WTC11 (cell line): ENCODE measurements around the gene GPS2. TPM values are rescaled to one million over a fixed set of nuclear protein-coding genes. Genes with fewer than 3 reads are reported as not detected.

ENCODE experiments used
- ATAC-seq: fragments of 200-7000 bp; cut with Tn5 transposase; 2 replicates; pipeline ENCODE4 v1.10.0; 2021; ENCODE audit warnings: mild to moderate bottlenecking, moderate library complexity
- CTCF ChIA-PET: fragments of 300-600 bp; sonication (Branson Sonifier 250); formaldehyde crosslinking; loops from one replicate; lab custom pipeline; 2021; ENCODE audit warnings: antibody characterized with exemption; lab: Charles Lee
- POLR2A ChIA-PET: fragments of 350-600 bp; sonication (Branson Sonifier 250); formaldehyde crosslinking; loops from one replicate; lab custom pipeline; 2021; ENCODE audit warnings: antibody characterized with exemption; lab: Charles Lee
- DNase-seq: peaks from one replicate; pipeline ENCODE4 v3.0.0; 2021; ENCODE audit warnings: low spot score
- H3K27ac Mint-ChIP-seq: 2 replicates; pipeline ENCODE4 v1.8.0; 2021; ENCODE audit warnings: mixed read lengths
- H3K27me3 Mint-ChIP-seq: 2 replicates; pipeline ENCODE4 v1.8.0; 2021; ENCODE audit warnings: low read depth, mild to moderate bottlenecking, moderate library complexity, mixed read lengths
- H3K36me3 Mint-ChIP-seq: 2 replicates; pipeline ENCODE4 v1.8.0; 2021; ENCODE audit warnings: mixed read lengths
- H3K4me1 Mint-ChIP-seq: 2 replicates; pipeline ENCODE4 v1.8.0; 2022; ENCODE audit warnings: mixed read lengths
- H3K4me3 Mint-ChIP-seq: 2 replicates; pipeline ENCODE4 v1.8.0; 2021; ENCODE audit warnings: mild to moderate bottlenecking, moderate library complexity, mixed read lengths
- H3K9me3 Mint-ChIP-seq: 2 replicates; pipeline ENCODE4 v1.8.0; 2021; ENCODE audit warnings: mixed read lengths
- ARID4B ChIP-seq: sonication (generic); formaldehyde crosslinking; IDR thresholded peaks from 2 replicates; pipeline ENCODE4 v1.8.0; 2023; ENCODE audit warnings: missing genetic modification reagents, mild to moderate bottlenecking, borderline replicate concordance
- CBFB ChIP-seq: sonication (generic); formaldehyde crosslinking; IDR thresholded peaks from 2 replicates; pipeline ENCODE4 v1.8.1; 2022; ENCODE audit warnings: mild to moderate bottlenecking, low read depth, missing genetic modification reagents
- ESRRA ChIP-seq: sonication (generic); formaldehyde crosslinking; IDR thresholded peaks from 2 replicates; pipeline ENCODE4 v1.8.1; 2022; ENCODE audit warnings: mild to moderate bottlenecking, missing genetic modification reagents, borderline replicate concordance
- HMGA2 ChIP-seq: fragments of 250-450 bp; sonication (Bioruptor Pico); IDR thresholded peaks from 2 replicates; pipeline ENCODE4 v1.4.0; 2021; ENCODE audit warnings: mild to moderate bottlenecking, moderate library complexity
- KAT7 ChIP-seq: sonication (generic); formaldehyde crosslinking; IDR thresholded peaks from 2 replicates; pipeline ENCODE4 v1.8.1; 2023; ENCODE audit warnings: missing genetic modification reagents, mild to moderate bottlenecking, borderline replicate concordance
- MXD4 ChIP-seq: fragments of 250-450 bp; sonication (Bioruptor Pico); IDR thresholded peaks from 2 replicates; pipeline ENCODE4 v1.8.0; 2021; ENCODE audit warnings: mild to moderate bottlenecking, moderate library complexity, borderline replicate concordance
- NFYB ChIP-seq: sonication (generic); formaldehyde crosslinking; conservative IDR thresholded peaks from 2 replicates; pipeline ENCODE4 v1.8.0; 2022; ENCODE audit warnings: low read depth, missing genetic modification reagents
- NR2C2 ChIP-seq: sonication (generic); formaldehyde crosslinking; IDR thresholded peaks from 2 replicates; pipeline ENCODE4 v1.8.0; 2022; ENCODE audit warnings: mild to moderate bottlenecking, missing genetic modification reagents
- RELA ChIP-seq: sonication (generic); formaldehyde crosslinking; IDR thresholded peaks from 2 replicates; pipeline ENCODE4 v1.8.1; 2022; ENCODE audit warnings: missing genetic modification reagents, mild to moderate bottlenecking, borderline replicate concordance
- SMAD3 ChIP-seq: sonication (generic); formaldehyde crosslinking; IDR thresholded peaks from 2 replicates; pipeline ENCODE4 v1.8.0; 2022; ENCODE audit warnings: missing genetic modification reagents, mild to moderate bottlenecking, borderline replicate concordance
- SP1 ChIP-seq: sonication (generic); formaldehyde crosslinking; conservative IDR thresholded peaks from 2 replicates; pipeline ENCODE4 v1.8.1; 2022; ENCODE audit warnings: missing genetic modification reagents
- TEAD4 ChIP-seq: sonication (generic); formaldehyde crosslinking; IDR thresholded peaks from 2 replicates; pipeline ENCODE4 v1.8.0; 2022; ENCODE audit warnings: mild to moderate bottlenecking, missing genetic modification reagents
- TP53 ChIP-seq: sonication (generic); formaldehyde crosslinking; IDR thresholded peaks from 2 replicates; pipeline ENCODE4 v1.8.1; 2023; ENCODE audit warnings: mild to moderate bottlenecking, missing genetic modification reagents
- ZBTB43 ChIP-seq: sonication (generic); formaldehyde crosslinking; IDR thresholded peaks from 2 replicates; pipeline ENCODE4 v1.8.1; 2023; ENCODE audit warnings: mild to moderate bottlenecking, missing genetic modification reagents
- ZNF232 ChIP-seq: sonication (generic); formaldehyde crosslinking; IDR thresholded peaks from 2 replicates; pipeline ENCODE4 v1.8.0; 2022; ENCODE audit warnings: mild to moderate bottlenecking, missing genetic modification reagents
- ZNF263 ChIP-seq: sonication (generic); formaldehyde crosslinking; IDR thresholded peaks from 2 replicates; pipeline ENCODE4 v1.8.1; 2022; ENCODE audit warnings: low read depth, mild to moderate bottlenecking, moderate library complexity, missing genetic modification reagents
- ZNF396 ChIP-seq: fragments of 250-450 bp; sonication (Bioruptor Pico); IDR thresholded peaks from 2 replicates; pipeline ENCODE4 v1.8.0; 2021; ENCODE audit warnings: mild to moderate bottlenecking, moderate library complexity, borderline replicate concordance
- ZNF423 ChIP-seq: fragments of 250-450 bp; sonication (Bioruptor Pico); IDR thresholded peaks from 2 replicates; pipeline ENCODE4 v2.1.2; 2022; ENCODE audit warnings: mild to moderate bottlenecking, moderate library complexity
- ZNF512 ChIP-seq: sonication (generic); formaldehyde crosslinking; IDR thresholded peaks from 2 replicates; pipeline ENCODE4 v1.8.1; 2022; ENCODE audit warnings: missing genetic modification reagents, borderline replicate concordance
- ZSCAN18 ChIP-seq: fragments of 250-450 bp; sonication (Bioruptor Pico); IDR thresholded peaks from 2 replicates; pipeline ENCODE4 v2.1.2; 2022; ENCODE audit warnings: mild to moderate bottlenecking, moderate library complexity
- total RNA-seq: library from RNA; stranded (reverse); gene quantifications from 3 replicates; pipeline ENCODE4 v1.2.3, GENCODE V29; 2021
- TF ChIP-seq, protein P1 (sequence below): sonication (generic); formaldehyde crosslinking; IDR thresholded peaks from 2 replicates; pipeline ENCODE4 v1.8.1; 2023; ENCODE audit warnings: mild to moderate bottlenecking, missing genetic modification reagents, moderate library complexity

Gene GPS2
- total RNA-seq, 1 experiment from 2014 or later, result 55.9 TPM

- TF ChIP-seq ZNF263 (CRISPR knock-in tag), result no peak
- no peak for TF ChIP-seq ZNF232 (CRISPR knock-in tag)
- TF ChIP-seq ZBTB43 (CRISPR knock-in tag), result no peak
- no peak for TF ChIP-seq SMAD3 (CRISPR knock-in tag)
- no peak for TF ChIP-seq TEAD4 (CRISPR knock-in tag)
- TF ChIP-seq ZNF512 (CRISPR knock-in tag), result no peak
These were observed 15.5 kb upstream of the GPS2 start (continued) for GRCh38 chr17:7330638-7331015.

DNA sequence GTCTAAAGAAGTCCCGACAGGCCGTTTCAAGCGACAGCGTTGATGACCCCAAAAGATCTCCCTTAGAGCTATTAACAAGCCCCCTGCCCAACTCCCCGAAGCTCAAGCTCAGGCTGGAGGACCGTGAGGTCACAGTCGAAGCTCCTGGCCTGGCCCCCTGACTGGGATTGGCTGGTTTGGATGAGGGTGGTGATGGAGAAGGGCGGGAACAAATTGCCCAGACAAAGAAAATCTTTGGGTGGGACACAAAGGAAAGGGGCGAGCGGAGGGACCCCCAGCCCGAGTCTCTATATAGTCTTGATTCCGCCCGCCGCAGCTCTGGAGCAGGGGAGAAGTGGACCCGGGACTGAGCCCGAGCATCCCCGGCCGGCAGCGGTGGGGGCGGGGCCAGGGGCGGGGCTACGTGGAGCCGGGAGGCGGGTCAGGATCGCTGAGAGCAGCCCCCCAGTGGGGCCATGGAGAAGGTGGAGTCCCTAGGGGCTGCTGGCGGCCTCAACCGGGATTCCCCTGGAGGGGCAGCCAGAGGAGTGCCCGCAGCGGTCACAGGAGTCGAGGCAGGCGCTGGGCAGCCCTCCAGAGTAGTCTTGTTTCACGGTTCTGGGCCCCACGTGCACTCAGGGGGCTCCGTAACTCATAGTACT, 15.0 kb upstream of the GPS2 start:
- Mint-ChIP-seq H3K4me1 (peaks cover 24% of the 10 kb centered on the region), H3K27ac (peak overlapping the region; percentile 100), H3K36me3 (peaks cover 4% of the 10 kb centered on the region), H3K4me3 (peak overlapping the region; percentile 93), H3K27me3 (no peaks in the 10 kb centered on the region), H3K9me3 (no peaks in the 10 kb centered on the region)
- ChIA-PET CTCF (interaction anchor here (0.6 to 2.2 kb wide), 35 partner anchors 7 to 387 kb away, joined by 3 to 27 read pairs (median 5); partner anchors contain the start of genes ACADVL, DLG4, GABARAP and GPS2), POLR2A (interaction anchor here (0.7 to 2.0 kb wide), 18 partner anchors 9 to 357 kb away, joined by 3 to 21 read pairs (median 4); partner anchors contain the start of genes ACADVL, CHRNB1, DLG4 and GPS2)
- peak; percentile 76 for ATAC-seq
- peak; percentile 82 for DNase-seq
- TF ChIP-seq SP1 (CRISPR knock-in tag), result 0 out of 2 replicates have a peak, but pooled peaks have one; percentile 25
- no peak for TF ChIP-seq ZNF423
- TF ChIP-seq, protein P1, sequence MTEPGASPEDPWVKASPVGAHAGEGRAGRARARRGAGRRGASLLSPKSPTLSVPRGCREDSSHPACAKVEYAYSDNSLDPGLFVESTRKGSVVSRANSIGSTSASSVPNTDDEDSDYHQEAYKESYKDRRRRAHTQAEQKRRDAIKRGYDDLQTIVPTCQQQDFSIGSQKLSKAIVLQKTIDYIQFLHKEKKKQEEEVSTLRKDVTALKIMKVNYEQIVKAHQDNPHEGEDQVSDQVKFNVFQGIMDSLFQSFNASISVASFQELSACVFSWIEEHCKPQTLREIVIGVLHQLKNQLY (CRISPR knock-in tag), result no peak
- TF ChIP-seq NFYB, result peak; percentile 64

DNA sequence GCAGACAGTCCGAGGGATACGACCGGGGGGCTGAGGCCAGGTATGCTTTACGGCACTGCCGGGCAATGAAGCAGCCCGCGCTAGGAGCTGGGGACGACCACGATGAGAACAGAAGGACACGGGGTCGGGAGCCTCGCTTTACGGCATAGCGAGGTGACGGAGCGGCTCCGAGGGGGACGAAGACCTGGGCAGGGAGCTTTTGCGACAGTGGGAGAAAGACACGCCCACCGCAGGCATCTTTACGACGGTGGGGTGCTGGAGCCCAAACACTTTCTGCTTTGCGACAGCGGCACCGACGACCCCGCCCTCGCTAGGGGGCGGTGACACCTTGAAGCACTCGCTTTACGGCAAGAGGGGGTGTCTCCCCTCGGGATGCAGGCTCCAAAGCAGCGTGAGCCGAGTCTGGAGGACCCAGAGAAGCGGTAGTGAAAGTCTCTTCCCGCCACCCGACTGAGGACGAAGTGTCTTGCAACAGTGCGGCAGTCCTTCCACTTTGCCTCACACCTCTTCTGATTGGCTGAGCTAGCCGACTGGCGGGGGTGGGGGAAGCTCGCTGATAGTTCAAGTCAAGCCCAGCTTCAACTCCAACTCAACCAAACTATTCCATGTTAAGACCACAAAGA, 14.3 kb upstream of the GPS2 start:
- peaks cover 24% of the 10 kb centered on the region for H3K4me1 Mint-ChIP-seq
- ChIA-PET CTCF (interaction anchor here (0.5 to 2.2 kb wide), 36 partner anchors 8 to 589 kb away, joined by 3 to 27 read pairs (median 4); partner anchors contain the start of genes ACADVL, DLG4, GABARAP and GPS2), POLR2A (interaction anchor here (0.7 to 2.0 kb wide), 21 partner anchors 9 to 357 kb away, joined by 3 to 21 read pairs (median 4); partner anchors contain the start of genes ACADVL, CHRNB1, DLG4 and GPS2)
- peak overlapping the region; percentile 100 for H3K27ac Mint-ChIP-seq
- H3K4me3 Mint-ChIP-seq, result peak overlapping the region; percentile 93
- no peaks in the 10 kb centered on the region for H3K9me3 Mint-ChIP-seq
- peak; percentile 73 for ATAC-seq
- no peaks in the 10 kb centered on the region for H3K27me3 Mint-ChIP-seq
- peak; percentile 98 for DNase-seq
- H3K36me3 Mint-ChIP-seq, result peaks cover 7% of the 10 kb centered on the region
- TF ChIP-seq RELA (CRISPR knock-in tag) (no peak), CBFB (CRISPR knock-in tag) (peak; percentile 39; the same call in 1 of the 2 replicates), KAT7 (no peak), MXD4 (CRISPR knock-in tag) (no peak), ESRRA (CRISPR knock-in tag) (no peak), ZSCAN18 (CRISPR knock-in tag) (no peak), NFYB (no peak), ARID4B (no peak; the same call in 1 of the 2 replicates), TP53 (CRISPR knock-in tag) (peak; percentile 46; the same call in 1 of the 2 replicates), NR2C2 (CRISPR knock-in tag) (no peak), ZNF423 (no peak), ZNF396 (CRISPR knock-in tag) (no peak), HMGA2 (CRISPR knock-in tag) (no peak)
